Right hindlimb (tissue), 1 donor: ENCODE data around the gene ADH5.
"Not testable (repeated sequence)": the region's sequence is repeated elsewhere in the genome, so short reads cannot be mapped to it uniquely, and the experiment has no call there.

ENCODE experiments used
- DNase-seq: peaks from one replicate; pipeline ENCODE4 v3.0.0-alpha.2; 2018

The ADH5 gene

GRCh38 chr4:99029018-99029735, 59.4 kb downstream of the ADH5 start:
- no peak for DNase-seq

- no peak for DNase-seq
Measured at GRCh38 chr4:99028187-99028586, 60.4 kb downstream of the ADH5 start.

- DNase-seq = no peak
Measured at GRCh38 chr4:99027304-99027703, 61.3 kb downstream of the ADH5 start.

GRCh38 chr4:99025506-99025905, 63.1 kb downstream of the ADH5 start:
- DNase-seq = no peak

- DNase-seq = no peak
Measured at GRCh38 chr4:99024481-99025275, 63.9 kb downstream of the ADH5 start.

- not testable (repeated sequence) for DNase-seq
Measured at GRCh38 chr4:99023800-99024251, 64.8 kb downstream of the ADH5 start.

- DNase-seq = no peak
Measured at GRCh38 chr4:99022566-99022965, 66.0 kb downstream of the ADH5 start.

- no peak for DNase-seq
Measured at GRCh38 chr4:99021386-99021785, 67.2 kb downstream of the ADH5 start.
